Activated CD8-positive, alpha-beta T cell treated with anti-CD3 and anti-CD28 coated beads for 36 hours (primary cell): ENCODE data around the gene GRAMD1B. TPM values are rescaled to one million over a fixed set of nuclear protein-coding genes. Genes with fewer than 3 reads are reported as not detected.

Experiments used
- ATAC-seq: fragments of 200-7000 bp; cut with Tn5 transposase; one replicate; pipeline ENCODE4 v1.10.0; 2021; ENCODE audit warnings: mild to moderate bottlenecking, moderate library complexity
- CTCF ChIA-PET: fragments of 350-600 bp; sonication (Branson Sonifier 250); formaldehyde crosslinking; loops from one replicate; lab custom pipeline; 2021; ENCODE audit warnings: antibody characterized with exemption; lab: Charles Lee
- POLR2A ChIA-PET: fragments of 350-600 bp; sonication (Branson Sonifier 250); formaldehyde crosslinking; loops from one replicate; lab custom pipeline; 2021; ENCODE audit warnings: antibody characterized with exemption; lab: Charles Lee
- DNase-seq: peaks from one replicate; pipeline ENCODE4 v3.0.0-alpha.2; 2020
- H3K27ac Mint-ChIP-seq: one replicate; pipeline ENCODE4 v1.8.0; 2021; ENCODE audit warnings: mild to moderate bottlenecking, mixed read lengths
- H3K27me3 Mint-ChIP-seq: one replicate; pipeline ENCODE4 v1.8.0; 2021; ENCODE audit warnings: mixed read lengths
- H3K36me3 Mint-ChIP-seq: one replicate; pipeline ENCODE4 v1.8.0; 2021; ENCODE audit warnings: low read depth, mixed read lengths
- H3K4me1 Mint-ChIP-seq: one replicate; pipeline ENCODE4 v1.8.0; 2021; ENCODE audit warnings: low read depth, mixed read lengths
- H3K4me3 Mint-ChIP-seq: one replicate; pipeline ENCODE4 v1.8.0; 2021; ENCODE audit warnings: mild to moderate bottlenecking, moderate library complexity, mixed read lengths
- H3K9me3 Mint-ChIP-seq: one replicate; pipeline ENCODE4 v1.8.0; 2021; ENCODE audit warnings: mixed read lengths
- intact Hi-C: fragments of 100-400 bp; cut with micrococcal nuclease; formaldehyde crosslinking; loops from one replicate; pipeline ENCODE4 v1.10.0; 2022
- total RNA-seq, 2 experiments: library from RNA; stranded (reverse); gene quantifications; one replicate each; pipeline ENCODE4 v1.2.3, GENCODE V29; 2021
- TF ChIP-seq, protein P1 (sequence below): fragments of 200-600 bp; IDR thresholded peaks from one replicate; pipeline ENCODE4 v1.8.0; 2022; ENCODE audit warnings: antibody characterized with exemption, mild to moderate bottlenecking

GRAMD1B gene
- total RNA-seq, 2 experiments from 2014 or later = 15.4 to 16.2 TPM

- ATAC-seq (no peak), DNase-seq (no peak)
- Mint-ChIP-seq H3K4me1 (peaks cover 13% of the 10 kb centered on the region), H3K27me3 (peaks cover 17% of the 10 kb centered on the region), H3K36me3 (no peaks in the 10 kb centered on the region), H3K4me3 (no peak overlapping the region), H3K27ac (no peak overlapping the region), H3K9me3 (no peaks in the 10 kb centered on the region)
- ChIA-PET POLR2A (interaction anchor here (1.0 to 1.7 kb wide), 2 partner anchors 26 kb away, joined by 4 read pairs; no protein-coding TSS in a partner anchor), CTCF (interaction anchor here (0.8 to 5.0 kb wide), 21 partner anchors 9 to 168 kb away, joined by 3 to 178 read pairs (median 8); no protein-coding TSS in a partner anchor)
- intact Hi-C loops = no loop called here
- TF ChIP-seq, protein P1, sequence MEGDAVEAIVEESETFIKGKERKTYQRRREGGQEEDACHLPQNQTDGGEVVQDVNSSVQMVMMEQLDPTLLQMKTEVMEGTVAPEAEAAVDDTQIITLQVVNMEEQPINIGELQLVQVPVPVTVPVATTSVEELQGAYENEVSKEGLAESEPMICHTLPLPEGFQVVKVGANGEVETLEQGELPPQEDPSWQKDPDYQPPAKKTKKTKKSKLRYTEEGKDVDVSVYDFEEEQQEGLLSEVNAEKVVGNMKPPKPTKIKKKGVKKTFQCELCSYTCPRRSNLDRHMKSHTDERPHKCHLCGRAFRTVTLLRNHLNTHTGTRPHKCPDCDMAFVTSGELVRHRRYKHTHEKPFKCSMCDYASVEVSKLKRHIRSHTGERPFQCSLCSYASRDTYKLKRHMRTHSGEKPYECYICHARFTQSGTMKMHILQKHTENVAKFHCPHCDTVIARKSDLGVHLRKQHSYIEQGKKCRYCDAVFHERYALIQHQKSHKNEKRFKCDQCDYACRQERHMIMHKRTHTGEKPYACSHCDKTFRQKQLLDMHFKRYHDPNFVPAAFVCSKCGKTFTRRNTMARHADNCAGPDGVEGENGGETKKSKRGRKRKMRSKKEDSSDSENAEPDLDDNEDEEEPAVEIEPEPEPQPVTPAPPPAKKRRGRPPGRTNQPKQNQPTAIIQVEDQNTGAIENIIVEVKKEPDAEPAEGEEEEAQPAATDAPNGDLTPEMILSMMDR = no peak
Measured at GRCh38 chr11:123408619-123409455, 21.2 kb upstream of the GRAMD1B start.

GRCh38 chr11:123409456-123410217 is 20.4 kb upstream of the GRAMD1B start:
- TF ChIP-seq, protein P1 = no peak
- intact Hi-C loops = no loop called here
- CTCF ChIA-PET = interaction anchor here (0.9 to 5.0 kb wide), 7 partner anchors 17 to 69 kb away, joined by 3 to 178 read pairs (median 28); no protein-coding TSS in a partner anchor

DNA sequence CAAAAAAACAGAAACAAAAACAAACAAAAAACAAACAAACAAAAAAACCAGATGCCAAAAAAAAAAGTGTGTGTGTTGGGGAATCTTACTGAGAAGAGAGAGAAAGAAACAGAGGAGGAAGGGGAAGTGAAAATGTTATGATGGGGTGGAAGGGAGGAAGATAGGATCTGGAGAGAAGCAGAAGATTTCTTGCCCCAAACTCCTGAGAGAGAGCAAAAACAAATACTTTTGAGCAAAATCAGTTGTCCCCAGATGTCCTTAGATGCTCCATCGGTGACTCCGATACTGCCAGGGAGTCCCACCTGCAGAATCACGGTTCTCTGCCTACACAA is 19.9 kb upstream of the GRAMD1B start:
- no peaks in the 10 kb centered on the region for H3K9me3 Mint-ChIP-seq
- intact Hi-C loops = no loop called here
- H3K36me3 Mint-ChIP-seq = no peaks in the 10 kb centered on the region
- POLR2A ChIA-PET = interaction anchor here (1.2 kb wide), 1 partner anchor 35 kb away, joined by 3 read pairs; no protein-coding TSS in a partner anchor
- no peak for DNase-seq
- no peak overlapping the region for H3K4me3 Mint-ChIP-seq
- no peak overlapping the region for H3K27ac Mint-ChIP-seq
- CTCF ChIA-PET = interaction anchor here (0.9 to 5.0 kb wide), 3 partner anchors 19 to 68 kb away, joined by 3 to 178 read pairs (median 4); no protein-coding TSS in a partner anchor
- H3K27me3 Mint-ChIP-seq = peaks cover 17% of the 10 kb centered on the region
- TF ChIP-seq, protein P1 = no peak
- ATAC-seq = no peak
- peaks cover 13% of the 10 kb centered on the region for H3K4me1 Mint-ChIP-seq

More at GRCh38 chr11:123409456-123410217, 20.4 kb upstream of the GRAMD1B start:
- no peak overlapping the region for H3K27ac Mint-ChIP-seq
- ATAC-seq = no peak
- no peak overlapping the region for H3K4me3 Mint-ChIP-seq
- peaks cover 13% of the 10 kb centered on the region for H3K4me1 Mint-ChIP-seq
- POLR2A ChIA-PET = interaction anchor here (1.2 kb wide), 1 partner anchor 35 kb away, joined by 3 read pairs; no protein-coding TSS in a partner anchor
- H3K27me3 Mint-ChIP-seq = peaks cover 17% of the 10 kb centered on the region
- no peaks in the 10 kb centered on the region for H3K9me3 Mint-ChIP-seq
- DNase-seq = no peak
- no peaks in the 10 kb centered on the region for H3K36me3 Mint-ChIP-seq

- intact Hi-C loops = no loop called here
- ChIA-PET POLR2A (interaction anchor here (0.6 to 0.7 kb wide), 2 partner anchors 55 to 63 kb away, joined by 4 to 6 read pairs; no protein-coding TSS in a partner anchor), CTCF (no interaction called here)
- no peak overlapping the region for H3K4me3 Mint-ChIP-seq
- ATAC-seq (no peak), DNase-seq (no peak)
- TF ChIP-seq, protein P1 = no peak
- H3K9me3 Mint-ChIP-seq = no peaks in the 10 kb centered on the region
- H3K36me3 Mint-ChIP-seq = no peaks in the 10 kb centered on the region
- peaks cover 11% of the 10 kb centered on the region for H3K27me3 Mint-ChIP-seq
- H3K4me1 Mint-ChIP-seq = no peaks in the 10 kb centered on the region
- no peak overlapping the region for H3K27ac Mint-ChIP-seq
Measured at GRCh38 chr11:123413636-123414035, 16.4 kb upstream of the GRAMD1B start.
